ENCODE measurements around the gene F7. TPM values are rescaled to one million over a fixed set of nuclear protein-coding genes. Genes with fewer than 3 reads are reported as not detected.

F7 gene
- total RNA-seq, 1 experiment from 2014 or later = not detected

DNA sequence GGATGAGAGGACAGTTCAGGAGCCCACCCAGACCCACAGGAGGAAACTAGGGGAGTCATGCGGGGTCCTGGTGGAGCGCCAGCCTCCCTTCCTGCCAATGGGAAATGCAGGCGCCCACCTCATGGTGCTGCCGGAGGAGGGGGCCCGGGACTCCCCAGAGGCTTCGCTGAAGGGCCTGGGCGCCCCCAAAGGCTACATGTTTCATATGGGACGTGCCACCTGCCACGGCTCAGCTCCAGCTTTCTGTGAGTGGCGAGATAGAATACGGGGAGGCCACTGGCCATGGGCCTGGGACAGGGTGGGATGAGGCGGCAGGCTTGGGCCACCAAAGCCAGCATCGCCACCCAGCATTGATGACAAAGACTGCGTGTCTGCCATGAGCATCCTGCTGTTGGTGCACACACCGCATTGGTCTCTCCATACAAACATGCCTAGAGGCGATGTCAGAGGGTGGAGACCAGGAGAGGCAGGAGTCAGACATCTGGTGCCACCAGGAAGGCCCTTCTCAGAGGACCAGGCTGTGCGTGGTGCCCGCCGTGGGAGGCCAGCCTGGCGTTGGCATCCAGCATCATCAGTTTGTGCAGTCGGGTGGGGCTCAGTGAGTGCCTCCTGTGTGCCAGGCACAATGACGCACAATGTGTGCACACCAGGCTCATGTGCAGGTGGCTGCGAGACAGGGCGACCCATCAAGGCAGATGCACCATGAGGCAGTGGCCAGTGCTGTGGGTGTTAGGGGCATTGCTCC is 15.8 kb downstream of the F7 start:
- Histone ChIP-seq H3K36me3 (ENCODE audit: control insufficient read depth, insufficient read depth, low read length) (no peaks in the 10 kb centered on the region), H3K27ac (ENCODE audit: low read length) (no peak overlapping the region), H3K27me3 (ENCODE audit: control insufficient read depth, insufficient read depth, low read length) (no peaks in the 10 kb centered on the region), H3K4me3 (ENCODE audit: low read depth in 2 of 2, low read length in 2 of 2) (no peak overlapping the region), H3K9me3 (ENCODE audit: control insufficient read depth, insufficient read depth, low read depth, low read length) (no peaks in the 10 kb centered on the region), H3K4me1 (ENCODE audit: control insufficient read depth, insufficient read depth, low read length) (no peaks in the 10 kb centered on the region)
- TF ChIP-seq SIN3A (IDR thresholded peaks at IDR 0.05; ENCODE audit: borderline replicate concordance, insufficient read depth, low read depth, low read length) (no peak), REST (IDR thresholded peaks at IDR 0.05; ENCODE audit: insufficient read depth in 1 of 2, low read depth in 2 of 2, low read length in 1 of 2) (no peak), POLR2AphosphoS5 (IDR thresholded peaks at IDR 0.05; ENCODE audit: low read depth, low read length) (no peak), TCF7L2 (IDR thresholded peaks at IDR 0.05; ENCODE audit: low read depth, low read length) (no peak)
- TF ChIP-seq, protein P1, sequence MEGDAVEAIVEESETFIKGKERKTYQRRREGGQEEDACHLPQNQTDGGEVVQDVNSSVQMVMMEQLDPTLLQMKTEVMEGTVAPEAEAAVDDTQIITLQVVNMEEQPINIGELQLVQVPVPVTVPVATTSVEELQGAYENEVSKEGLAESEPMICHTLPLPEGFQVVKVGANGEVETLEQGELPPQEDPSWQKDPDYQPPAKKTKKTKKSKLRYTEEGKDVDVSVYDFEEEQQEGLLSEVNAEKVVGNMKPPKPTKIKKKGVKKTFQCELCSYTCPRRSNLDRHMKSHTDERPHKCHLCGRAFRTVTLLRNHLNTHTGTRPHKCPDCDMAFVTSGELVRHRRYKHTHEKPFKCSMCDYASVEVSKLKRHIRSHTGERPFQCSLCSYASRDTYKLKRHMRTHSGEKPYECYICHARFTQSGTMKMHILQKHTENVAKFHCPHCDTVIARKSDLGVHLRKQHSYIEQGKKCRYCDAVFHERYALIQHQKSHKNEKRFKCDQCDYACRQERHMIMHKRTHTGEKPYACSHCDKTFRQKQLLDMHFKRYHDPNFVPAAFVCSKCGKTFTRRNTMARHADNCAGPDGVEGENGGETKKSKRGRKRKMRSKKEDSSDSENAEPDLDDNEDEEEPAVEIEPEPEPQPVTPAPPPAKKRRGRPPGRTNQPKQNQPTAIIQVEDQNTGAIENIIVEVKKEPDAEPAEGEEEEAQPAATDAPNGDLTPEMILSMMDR (IDR thresholded peaks at IDR 0.05) = no peak
- ChIA-PET CTCF (no interaction called here), POLR2A (no interaction called here)
- no TSS peak for BruUV-seq (replicated peaks)
- DNase-seq (ENCODE audit: low read depth, low spot score) (no peak), ATAC-seq (no peak)
- in situ Hi-C loops (cut with HindIII; ENCODE audit: low pct_unique_long_range_greater_than_20kb, low sequenced_read_pairs) = no loop called here
- intact Hi-C loops (cut with micrococcal nuclease; ENCODE audit: unreplicated experiment) = no loop called here

GRCh38 chr13:113121928-113122471 is 16.4 kb downstream of the F7 start:
- TF ChIP-seq POLR2AphosphoS5 (IDR thresholded peaks at IDR 0.05; ENCODE audit: low read depth, low read length) (no peak), TCF7L2 (IDR thresholded peaks at IDR 0.05; ENCODE audit: low read depth, low read length) (no peak), SIN3A (IDR thresholded peaks at IDR 0.05; ENCODE audit: borderline replicate concordance, insufficient read depth, low read depth, low read length) (no peak), REST (IDR thresholded peaks at IDR 0.05; ENCODE audit: insufficient read depth in 1 of 2, low read depth in 2 of 2, low read length in 1 of 2) (no peak)
- TF ChIP-seq, protein P1 (IDR thresholded peaks at IDR 0.05) = no peak
- Histone ChIP-seq H3K4me1 (ENCODE audit: control insufficient read depth, insufficient read depth, low read length) (no peaks in the 10 kb centered on the region), H3K27ac (ENCODE audit: low read length) (no peak overlapping the region), H3K4me3 (ENCODE audit: low read depth in 2 of 2, low read length in 2 of 2) (no peak overlapping the region), H3K9me3 (ENCODE audit: control insufficient read depth, insufficient read depth, low read depth, low read length) (no peaks in the 10 kb centered on the region), H3K27me3 (ENCODE audit: control insufficient read depth, insufficient read depth, low read length) (no peaks in the 10 kb centered on the region), H3K36me3 (ENCODE audit: control insufficient read depth, insufficient read depth, low read length) (no peaks in the 10 kb centered on the region)
- CTCF ChIA-PET = no interaction called here
- DNase-seq (ENCODE audit: low read depth, low spot score) (no peak), ATAC-seq (no peak)
- POLR2A ChIA-PET = no interaction called here
- no TSS peak for BruUV-seq (replicated peaks)
- intact Hi-C loops (cut with micrococcal nuclease; ENCODE audit: unreplicated experiment) = no loop called here
- in situ Hi-C loops (cut with HindIII; ENCODE audit: low pct_unique_long_range_greater_than_20kb, low sequenced_read_pairs) = no loop called here

All from Panc1 (cell line).